Measurements from ENCODE around the gene CDK2AP2.

The CDK2AP2 gene

GRCh38 chr11:67498544-67498972 lies 9.4 kb downstream of the CDK2AP2 start:
- DNase-seq (ENCODE audit: low read depth), result no peak
- no peak overlapping the region for H3K4me3 ChIP-seq (ENCODE audit: low read depth, low read length)
- no peak for TF ChIP-seq CTCF (IDR thresholded peaks at IDR 0.05; ENCODE audit: low read depth, low read length, missing control alignments)

- H3K4me3 ChIP-seq (ENCODE audit: low read depth, low read length), result no peak overlapping the region
- no peak for TF ChIP-seq CTCF (IDR thresholded peaks at IDR 0.05; ENCODE audit: low read depth, low read length, missing control alignments)
- DNase-seq (ENCODE audit: low read depth), result no peak
Measured at GRCh38 chr11:67497656-67498291, 10.2 kb downstream of the CDK2AP2 start.

GRCh38 chr11:67496113-67496512 lies 11.8 kb downstream of the CDK2AP2 start:
- no peak for DNase-seq (ENCODE audit: low read depth)
- H3K4me3 ChIP-seq (ENCODE audit: low read depth, low read length), result no peak overlapping the region
- no peak for TF ChIP-seq CTCF (IDR thresholded peaks at IDR 0.05; ENCODE audit: low read depth, low read length, missing control alignments)

- DNase-seq (ENCODE audit: low read depth), result no peak
- TF ChIP-seq CTCF (IDR thresholded peaks at IDR 0.05; ENCODE audit: low read depth, low read length, missing control alignments), result no peak
- H3K4me3 ChIP-seq (ENCODE audit: low read depth, low read length), result no peak overlapping the region
Measured at GRCh38 chr11:67495234-67496005, 12.5 kb downstream of the CDK2AP2 start.

GRCh38 chr11:67494371-67495233 lies 13.4 kb downstream of the CDK2AP2 start:
- TF ChIP-seq CTCF (IDR thresholded peaks at IDR 0.05; ENCODE audit: low read depth, low read length, missing control alignments), result no peak
- no peak overlapping the region for H3K4me3 ChIP-seq (ENCODE audit: low read depth, low read length)
- no peak for DNase-seq (ENCODE audit: low read depth)

- DNase-seq (ENCODE audit: low read depth), result no peak
- no peak overlapping the region for H3K4me3 ChIP-seq (ENCODE audit: low read depth, low read length)
- no peak for TF ChIP-seq CTCF (IDR thresholded peaks at IDR 0.05; ENCODE audit: low read depth, low read length, missing control alignments)
Measured at GRCh38 chr11:67493548-67494370, 14.2 kb downstream of the CDK2AP2 start.

Measured in GM12864 (cell line).